ENCODE data around the gene STEAP3.

STEAP3 gene

DNA sequence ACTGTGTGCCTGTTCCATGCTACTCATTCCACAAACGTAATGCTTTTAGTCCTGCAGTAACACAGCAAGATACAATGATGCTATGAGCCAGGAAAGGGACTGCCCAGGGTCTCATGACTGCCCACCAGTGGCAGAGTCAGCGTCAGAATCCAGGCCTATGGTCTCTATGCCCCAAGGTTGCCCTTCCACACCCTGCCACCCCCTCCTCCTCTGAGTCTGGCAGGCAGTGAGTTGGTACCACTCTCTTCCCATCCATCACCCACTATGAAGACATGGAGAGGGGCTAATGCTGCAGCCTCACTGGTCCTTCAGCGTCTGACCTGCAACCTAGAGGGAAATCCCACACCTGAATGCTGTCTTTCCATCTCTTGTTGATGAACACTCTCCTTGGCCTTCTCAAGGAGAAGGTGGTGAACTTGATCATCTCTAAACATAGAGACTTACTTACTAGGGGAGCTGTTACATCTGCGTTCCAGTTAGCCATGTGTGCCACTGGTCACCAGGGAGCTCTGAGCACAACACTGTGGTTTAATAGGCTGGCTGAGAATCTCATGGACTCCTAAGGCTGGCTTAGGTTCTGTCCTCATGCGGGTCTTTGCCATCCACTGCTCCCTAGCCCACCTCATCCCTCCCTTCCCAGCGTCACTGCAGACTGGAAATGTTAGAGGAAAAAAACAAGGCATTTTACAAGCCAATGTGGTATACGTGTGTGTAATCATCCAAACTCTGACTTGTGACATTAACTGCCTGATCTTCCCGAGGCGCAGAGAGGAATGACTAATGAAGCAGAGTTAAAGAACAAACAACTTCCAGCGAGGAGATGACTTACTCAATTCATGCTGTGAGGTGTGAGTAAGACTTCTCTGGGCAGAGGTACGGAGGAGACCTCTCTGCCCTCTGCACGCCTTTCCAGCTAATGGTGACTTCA is 28.8 kb downstream of the STEAP3 start:
- Mint-ChIP-seq H3K36me3 (ENCODE audit: low read depth) (no peaks in the 10 kb centered on the region), H3K27me3 (ENCODE audit: low read depth) (no peaks in the 10 kb centered on the region), H3K27ac (no peak overlapping the region), H3K4me1 (ENCODE audit: low read depth) (no peaks in the 10 kb centered on the region), H3K9me3 (no peaks in the 10 kb centered on the region), H3K4me3 (no peak overlapping the region)
- no peak for DNase-seq (ENCODE audit: low spot score)

DNA sequence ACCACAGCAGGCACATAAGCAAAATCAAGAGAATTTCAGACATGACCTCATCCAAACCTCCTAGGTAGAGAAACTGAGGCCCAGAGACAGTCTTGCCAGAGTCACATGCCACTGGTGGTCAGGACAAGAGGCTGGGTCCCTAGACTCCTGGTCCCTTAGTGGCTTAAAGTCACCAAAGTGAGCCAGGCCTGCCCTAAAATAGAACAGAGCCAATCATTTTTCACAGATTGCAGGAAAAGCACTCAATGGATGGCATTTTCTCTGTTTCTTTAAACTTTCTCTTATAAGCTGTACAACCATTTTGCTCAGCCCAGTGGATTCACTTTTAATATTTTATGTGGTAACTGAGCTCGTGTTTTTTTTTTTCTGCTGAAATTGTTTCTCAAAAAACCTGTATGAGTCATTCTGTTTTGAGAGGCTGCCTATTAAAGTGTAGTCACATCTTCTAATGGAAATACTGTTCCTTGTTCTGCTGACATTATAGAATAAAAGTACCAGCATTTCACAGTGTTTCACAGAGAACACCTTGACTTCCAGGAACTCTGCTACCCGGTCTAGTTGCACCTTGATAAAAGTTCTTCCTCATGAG is 29.6 kb downstream of the STEAP3 start:
- H3K4me3 Mint-ChIP-seq = no peak overlapping the region

DNA sequence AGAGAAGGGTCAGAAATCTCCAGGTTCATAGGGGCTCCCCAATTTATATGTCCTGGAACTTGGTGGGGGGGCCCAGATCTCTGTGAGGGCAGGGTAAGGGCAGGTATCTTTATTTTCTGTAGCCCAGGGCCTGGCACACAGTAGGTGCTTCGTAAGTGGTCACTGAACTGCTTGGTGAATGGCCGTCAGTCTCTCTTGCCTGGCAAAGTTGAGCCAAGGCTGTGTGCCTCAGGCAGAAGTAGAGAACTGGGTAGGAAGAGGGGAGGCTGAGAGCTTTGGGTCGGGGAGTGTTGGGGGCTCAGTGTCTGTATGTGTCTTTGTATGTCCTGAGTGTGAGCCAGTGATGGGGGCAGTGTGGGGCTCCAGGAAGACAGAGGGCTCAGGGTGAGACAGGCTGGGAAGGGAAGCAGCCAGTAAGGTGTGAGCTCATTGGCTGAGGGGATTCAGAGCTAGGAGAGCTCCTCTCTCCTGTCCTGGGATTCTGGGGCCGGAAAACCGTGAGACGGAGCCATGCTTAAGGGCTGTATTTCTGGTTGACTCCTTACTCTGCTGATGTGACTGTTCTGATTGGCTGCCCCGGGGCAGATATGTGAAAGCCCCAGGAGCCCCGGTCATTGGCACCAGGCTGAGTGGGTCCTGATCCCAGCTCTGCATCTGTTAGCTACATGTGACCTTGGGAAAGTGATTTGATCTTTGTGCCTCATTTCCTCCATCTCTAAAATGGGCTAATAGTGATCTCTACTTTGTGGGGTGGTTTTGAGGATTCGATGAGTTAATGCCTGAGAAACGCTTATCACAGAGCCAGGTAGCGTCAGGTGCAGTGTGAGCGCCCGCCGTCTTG is 30.3 kb downstream of the STEAP3 start:
- Mint-ChIP-seq H3K27ac (no peak overlapping the region), H3K9me3 (no peaks in the 10 kb centered on the region), H3K27me3 (ENCODE audit: low read depth) (no peaks in the 10 kb centered on the region), H3K36me3 (ENCODE audit: low read depth) (no peaks in the 10 kb centered on the region), H3K4me1 (ENCODE audit: low read depth) (no peaks in the 10 kb centered on the region), H3K4me3 (no peak overlapping the region)
- DNase-seq (ENCODE audit: low spot score) = no peak

More for the DNA sequence above, 29.6 kb downstream of the STEAP3 start:
- H3K27me3 Mint-ChIP-seq (ENCODE audit: low read depth) = no peaks in the 10 kb centered on the region
- H3K4me1 Mint-ChIP-seq (ENCODE audit: low read depth) = no peaks in the 10 kb centered on the region
- H3K9me3 Mint-ChIP-seq = no peaks in the 10 kb centered on the region
- H3K27ac Mint-ChIP-seq = no peak overlapping the region
- H3K36me3 Mint-ChIP-seq (ENCODE audit: low read depth) = no peaks in the 10 kb centered on the region
- DNase-seq (ENCODE audit: low spot score) = no peak

DNA sequence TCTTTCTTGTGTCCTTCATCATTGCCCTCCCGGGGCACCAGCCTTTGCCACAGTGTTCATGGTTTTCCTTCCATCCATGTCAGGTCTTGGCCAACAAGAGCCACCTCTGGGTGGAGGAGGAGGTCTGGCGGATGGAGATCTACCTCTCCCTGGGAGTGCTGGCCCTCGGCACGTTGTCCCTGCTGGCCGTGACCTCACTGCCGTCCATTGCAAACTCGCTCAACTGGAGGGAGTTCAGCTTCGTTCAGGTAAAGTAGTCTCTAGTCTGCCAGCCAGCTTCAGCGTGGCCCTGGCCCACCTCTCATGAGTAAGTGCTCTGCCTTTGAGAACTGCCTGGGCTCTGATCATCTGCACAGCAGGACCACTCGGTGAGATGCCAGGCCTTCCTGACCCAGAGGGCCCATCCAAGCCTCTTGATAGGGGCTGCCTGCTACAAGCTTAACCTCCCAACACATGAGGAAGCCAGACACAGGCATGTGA is 31.0 kb downstream of the STEAP3 start:
- Mint-ChIP-seq H3K27ac (no peak overlapping the region), H3K4me3 (no peak overlapping the region), H3K27me3 (ENCODE audit: low read depth) (no peaks in the 10 kb centered on the region), H3K4me1 (ENCODE audit: low read depth) (no peaks in the 10 kb centered on the region), H3K36me3 (ENCODE audit: low read depth) (no peaks in the 10 kb centered on the region), H3K9me3 (no peaks in the 10 kb centered on the region)
- no peak for DNase-seq (ENCODE audit: low spot score)

DNA sequence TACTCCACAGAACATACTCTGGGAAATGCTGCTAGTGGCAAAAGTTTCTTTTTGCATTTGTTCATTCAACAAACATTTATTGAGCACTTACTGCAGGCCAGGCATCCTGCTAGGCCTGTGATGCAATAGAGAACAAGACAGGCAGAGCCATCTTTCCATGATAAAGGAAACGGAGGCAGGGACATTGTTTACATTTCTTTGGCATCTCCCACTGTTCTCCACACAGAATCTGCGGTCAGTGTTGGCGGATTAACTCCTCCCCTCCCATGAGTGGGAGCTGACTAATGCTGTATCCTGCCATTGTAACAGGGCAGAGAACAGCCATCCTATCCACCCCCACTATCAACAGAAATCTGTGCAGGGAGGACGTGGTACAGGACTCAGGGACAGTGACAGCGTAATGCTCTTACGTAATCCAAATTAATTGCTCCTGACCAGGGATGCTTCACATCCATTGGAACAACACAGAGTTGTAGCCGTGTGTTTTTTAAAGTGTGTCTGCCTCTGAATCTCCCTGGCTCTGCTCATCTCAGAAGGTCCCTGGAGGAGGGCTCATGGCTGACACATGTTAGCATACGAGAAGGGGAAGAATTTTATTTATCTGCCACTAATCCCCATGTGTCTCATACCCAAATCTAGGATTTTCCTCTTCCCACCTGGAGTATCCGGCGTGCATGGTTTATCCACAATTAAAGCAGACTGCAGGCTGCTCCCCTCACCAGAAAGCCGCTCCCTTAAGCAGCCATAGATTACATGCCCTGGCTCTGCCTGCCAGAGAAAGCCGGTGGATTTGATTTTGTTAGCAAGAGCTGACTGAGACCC is 32.3 kb downstream of the STEAP3 start:
- Mint-ChIP-seq H3K4me3 (no peak overlapping the region), H3K27ac (no peak overlapping the region), H3K9me3 (no peaks in the 10 kb centered on the region), H3K36me3 (ENCODE audit: low read depth) (no peaks in the 10 kb centered on the region), H3K4me1 (ENCODE audit: low read depth) (no peaks in the 10 kb centered on the region), H3K27me3 (ENCODE audit: low read depth) (no peaks in the 10 kb centered on the region)
- no peak for DNase-seq (ENCODE audit: low spot score)

DNA sequence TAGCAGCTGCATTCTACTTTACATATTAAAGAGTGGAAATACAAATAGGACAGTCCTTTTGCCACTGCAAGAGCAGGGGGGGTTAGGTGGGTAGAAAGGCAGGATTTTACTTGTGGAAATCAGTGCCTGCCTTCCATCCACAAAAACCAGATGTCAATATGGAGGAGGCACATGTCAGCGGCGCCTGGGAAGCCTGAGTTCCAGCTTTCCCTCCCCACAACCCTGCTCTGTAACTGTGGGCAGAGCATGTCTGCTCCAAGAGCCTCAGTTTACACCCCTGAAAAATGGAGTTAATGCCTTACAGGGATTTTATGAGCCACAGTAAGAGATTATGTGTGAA is 32.9 kb downstream of the STEAP3 start:
- no peaks in the 10 kb centered on the region for H3K4me1 Mint-ChIP-seq (ENCODE audit: low read depth)
- no peaks in the 10 kb centered on the region for H3K27me3 Mint-ChIP-seq (ENCODE audit: low read depth)
- H3K27ac Mint-ChIP-seq = no peak overlapping the region
- H3K36me3 Mint-ChIP-seq (ENCODE audit: low read depth) = no peaks in the 10 kb centered on the region
- no peaks in the 10 kb centered on the region for H3K9me3 Mint-ChIP-seq
- no peak for DNase-seq (ENCODE audit: low spot score)
- H3K4me3 Mint-ChIP-seq = no peak overlapping the region

DNA sequence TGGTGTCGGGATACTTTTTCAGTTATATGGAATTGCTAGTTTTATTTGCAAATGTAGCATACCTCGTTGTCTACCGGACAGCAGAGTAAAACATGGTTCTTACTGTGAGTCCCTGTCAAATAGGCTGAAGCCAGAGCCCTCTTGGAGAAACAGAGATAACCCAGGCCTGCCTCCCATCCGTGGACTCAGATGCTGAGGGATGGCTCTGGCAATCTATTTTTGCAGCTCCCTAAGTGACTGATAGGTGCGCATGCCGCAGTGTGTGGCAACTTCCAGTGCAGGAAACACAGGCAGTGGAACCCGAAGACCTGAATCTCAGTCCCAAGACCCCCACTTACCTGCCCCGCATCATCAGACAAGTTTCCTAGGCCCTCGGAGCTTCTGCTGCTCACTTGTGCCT is 33.6 kb downstream of the STEAP3 start:
- no peak for DNase-seq (ENCODE audit: low spot score)
- Mint-ChIP-seq H3K36me3 (ENCODE audit: low read depth) (no peaks in the 10 kb centered on the region), H3K27me3 (ENCODE audit: low read depth) (no peaks in the 10 kb centered on the region), H3K27ac (no peak overlapping the region), H3K4me3 (no peak overlapping the region), H3K4me1 (ENCODE audit: low read depth) (no peaks in the 10 kb centered on the region), H3K9me3 (no peaks in the 10 kb centered on the region)

DNA sequence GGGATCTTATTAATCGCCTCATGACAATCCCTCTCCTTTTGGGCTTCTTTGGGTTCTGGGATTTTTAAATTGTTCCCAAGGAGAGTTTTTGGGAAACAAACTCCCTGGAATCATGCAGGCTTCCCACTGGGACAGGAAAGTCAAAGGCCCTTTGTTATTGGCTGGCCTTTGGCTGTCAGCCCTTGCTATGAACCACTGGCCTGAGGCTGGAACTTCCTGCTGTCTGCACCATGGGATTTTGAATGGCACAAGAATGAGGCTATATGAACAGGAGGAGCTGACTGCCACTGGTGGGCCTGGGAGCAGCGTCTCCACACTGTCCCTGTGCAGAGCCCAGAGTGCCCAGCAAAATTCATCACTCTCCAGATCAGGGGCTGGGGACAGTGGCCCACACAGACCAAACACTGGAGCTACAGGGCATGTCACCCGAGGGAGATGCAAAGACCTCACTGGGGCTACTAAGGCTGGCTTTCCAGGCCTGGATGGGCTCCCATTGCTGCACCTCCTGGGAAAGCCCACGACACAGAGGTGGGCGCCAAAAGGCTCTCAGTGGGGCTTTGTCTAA is 35.7 kb downstream of the STEAP3 start:
- Mint-ChIP-seq H3K36me3 (ENCODE audit: low read depth) (no peaks in the 10 kb centered on the region), H3K27me3 (ENCODE audit: low read depth) (no peaks in the 10 kb centered on the region), H3K27ac (no peak overlapping the region), H3K9me3 (no peaks in the 10 kb centered on the region), H3K4me1 (ENCODE audit: low read depth) (no peaks in the 10 kb centered on the region), H3K4me3 (no peak overlapping the region)
- DNase-seq (ENCODE audit: low spot score) = no peak

DNA sequence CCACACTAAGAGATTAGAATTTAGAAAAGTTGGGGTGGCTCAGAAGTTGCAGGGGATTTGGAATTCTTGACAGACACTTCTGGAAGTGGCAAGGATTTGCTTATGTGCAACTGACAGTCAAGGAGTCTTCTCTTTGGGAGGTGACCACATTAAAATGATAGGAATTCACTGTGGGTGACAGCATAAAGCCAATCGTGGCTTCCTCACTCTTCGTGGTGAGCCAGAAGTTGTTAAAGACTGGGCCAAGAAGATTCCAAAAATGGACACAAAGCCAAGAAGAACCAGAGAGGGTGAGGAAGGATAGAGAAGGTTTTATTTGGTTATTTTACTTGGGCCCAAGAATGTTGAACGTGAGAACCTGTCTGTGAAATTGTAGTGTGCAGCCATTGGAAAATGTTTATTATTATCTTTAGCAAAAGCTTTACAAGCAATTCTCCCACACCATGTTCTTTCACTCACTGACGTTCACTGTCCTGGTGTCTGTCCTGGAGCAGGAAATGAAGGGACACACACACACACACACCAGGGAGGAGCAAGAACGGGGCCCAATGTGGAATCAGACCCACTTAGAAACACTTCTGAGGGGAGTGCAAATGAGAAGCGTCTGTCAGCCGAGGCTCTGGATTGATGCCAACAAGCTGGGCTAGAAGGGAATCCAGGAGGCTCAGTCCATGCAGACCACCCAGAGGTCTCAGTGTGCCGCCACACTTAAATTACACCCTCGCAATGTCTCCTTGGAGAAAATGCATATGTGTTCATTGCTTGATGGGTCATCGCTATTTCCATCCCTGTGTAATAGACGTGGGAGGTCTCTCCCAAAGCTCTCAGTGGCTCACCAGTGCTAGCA is 37.2 kb downstream of the STEAP3 start:
- no peaks in the 10 kb centered on the region for H3K27me3 Mint-ChIP-seq (ENCODE audit: low read depth)
- no peaks in the 10 kb centered on the region for H3K36me3 Mint-ChIP-seq (ENCODE audit: low read depth)
- H3K27ac Mint-ChIP-seq = no peak overlapping the region
- no peak overlapping the region for H3K4me3 Mint-ChIP-seq
- DNase-seq (ENCODE audit: low spot score) = no peak
- H3K9me3 Mint-ChIP-seq = no peaks in the 10 kb centered on the region
- H3K4me1 Mint-ChIP-seq (ENCODE audit: low read depth) = no peaks in the 10 kb centered on the region

DNA sequence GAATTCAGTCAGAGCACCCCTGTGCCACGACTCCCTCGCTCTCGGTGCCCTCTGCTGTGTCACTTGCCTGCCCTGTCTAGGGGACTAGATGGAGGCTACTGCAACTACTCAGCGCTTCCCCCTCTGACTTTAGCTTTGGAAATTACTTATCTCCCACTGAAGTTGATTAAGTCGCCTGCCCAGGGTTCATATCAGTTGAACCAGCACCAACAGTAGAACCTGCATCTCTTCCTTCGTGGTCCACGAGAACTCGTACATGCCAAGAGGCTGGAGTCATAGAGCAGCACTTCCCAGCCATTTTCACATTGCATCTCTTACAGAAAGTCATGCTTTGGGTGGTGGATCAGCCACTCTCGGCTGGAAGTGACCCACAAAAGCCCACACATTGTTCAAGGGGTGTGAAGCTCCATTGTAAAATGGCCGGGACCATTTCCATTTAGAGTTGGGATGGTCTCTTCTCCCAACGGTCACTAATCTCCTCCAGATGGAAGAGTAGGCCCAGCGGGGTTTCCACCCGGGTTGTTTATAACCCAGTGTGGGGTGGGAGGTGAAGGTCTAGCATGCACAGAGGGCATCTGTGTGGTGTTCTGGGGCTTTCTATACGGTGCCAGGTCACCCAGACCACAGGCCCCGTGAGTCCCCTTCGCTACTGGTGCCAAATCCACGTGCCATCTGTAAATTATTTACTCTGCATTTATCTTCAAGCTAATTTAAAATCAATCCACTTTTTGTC is 38.0 kb downstream of the STEAP3 start:
- no peak overlapping the region for H3K27ac Mint-ChIP-seq
- H3K4me1 Mint-ChIP-seq (ENCODE audit: low read depth) = no peaks in the 10 kb centered on the region
- DNase-seq (ENCODE audit: low spot score) = no peak
- H3K36me3 Mint-ChIP-seq (ENCODE audit: low read depth) = no peaks in the 10 kb centered on the region
- peaks cover 2% of the 10 kb centered on the region for H3K27me3 Mint-ChIP-seq (ENCODE audit: low read depth)
- no peak overlapping the region for H3K4me3 Mint-ChIP-seq
- H3K9me3 Mint-ChIP-seq = no peaks in the 10 kb centered on the region

DNA sequence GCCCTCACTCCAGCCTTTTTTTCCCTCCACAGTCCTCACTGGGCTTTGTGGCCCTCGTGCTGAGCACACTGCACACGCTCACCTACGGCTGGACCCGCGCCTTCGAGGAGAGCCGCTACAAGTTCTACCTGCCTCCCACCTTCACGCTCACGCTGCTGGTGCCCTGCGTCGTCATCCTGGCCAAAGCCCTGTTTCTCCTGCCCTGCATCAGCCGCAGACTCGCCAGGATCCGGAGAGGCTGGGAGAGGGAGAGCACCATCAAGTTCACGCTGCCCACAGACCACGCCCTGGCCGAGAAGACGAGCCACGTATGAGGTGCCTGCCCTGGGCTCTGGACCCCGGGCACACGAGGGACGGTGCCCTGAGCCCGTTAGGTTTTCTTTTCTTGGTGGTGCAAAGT is 39.4 kb downstream of the STEAP3 start:
- no peaks in the 10 kb centered on the region for H3K4me1 Mint-ChIP-seq (ENCODE audit: low read depth)
- no peaks in the 10 kb centered on the region for H3K36me3 Mint-ChIP-seq (ENCODE audit: low read depth)
- H3K27ac Mint-ChIP-seq = no peak overlapping the region
- peaks cover 9% of the 10 kb centered on the region for H3K27me3 Mint-ChIP-seq (ENCODE audit: low read depth)
- H3K9me3 Mint-ChIP-seq = no peaks in the 10 kb centered on the region
- DNase-seq (ENCODE audit: low spot score) = no peak
- H3K4me3 Mint-ChIP-seq = no peak overlapping the region

DNA sequence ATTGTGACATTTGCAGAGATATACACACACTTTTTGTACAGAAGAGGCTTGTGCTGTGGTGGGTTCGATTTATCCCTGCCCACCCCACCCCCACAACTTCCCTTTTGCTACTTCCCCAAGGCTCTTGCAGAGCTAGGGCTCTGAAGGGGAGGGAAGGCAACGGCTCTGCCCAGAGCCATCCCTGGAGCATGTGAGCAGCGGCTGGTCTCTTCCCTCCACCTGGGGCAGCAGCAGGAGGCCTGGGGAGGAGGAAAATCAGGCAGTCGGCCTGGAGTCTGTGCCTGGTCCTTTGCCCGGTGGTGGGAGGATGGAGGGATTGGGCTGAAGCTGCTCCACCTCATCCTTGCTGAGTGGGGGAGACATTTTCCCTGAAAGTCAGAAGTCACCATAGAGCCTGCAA is 40.0 kb downstream of the STEAP3 start:
- Mint-ChIP-seq H3K27me3 (ENCODE audit: low read depth) (peaks cover 12% of the 10 kb centered on the region), H3K4me1 (ENCODE audit: low read depth) (no peaks in the 10 kb centered on the region), H3K36me3 (ENCODE audit: low read depth) (no peaks in the 10 kb centered on the region), H3K9me3 (no peaks in the 10 kb centered on the region), H3K27ac (no peak overlapping the region), H3K4me3 (no peak overlapping the region)
- DNase-seq (ENCODE audit: low spot score) = no peak
